MV-4-11 (cell line): ENCODE measurements around the gene ZNF860.

Source experiments
- DNase-seq: peaks from one replicate; lab custom pipeline; 2025; lab: John Stamatoyannopoulos, UW

The ZNF860 gene

GRCh38 chr3:31981206-31982181, at the start of gene ZNF860, which contains the start of gene OSBPL10:
Gene ZNF860, plus strand, starts transcription at chr3:31981750. Its CDS starts 7,330 bp downstream, at chr3:31989080.
Gene OSBPL10, minus strand, starts transcription at chr3:31981262. Its CDS starts 83 bp downstream, at chr3:31981179.
- peak; percentile 3 for DNase-seq

DNA sequence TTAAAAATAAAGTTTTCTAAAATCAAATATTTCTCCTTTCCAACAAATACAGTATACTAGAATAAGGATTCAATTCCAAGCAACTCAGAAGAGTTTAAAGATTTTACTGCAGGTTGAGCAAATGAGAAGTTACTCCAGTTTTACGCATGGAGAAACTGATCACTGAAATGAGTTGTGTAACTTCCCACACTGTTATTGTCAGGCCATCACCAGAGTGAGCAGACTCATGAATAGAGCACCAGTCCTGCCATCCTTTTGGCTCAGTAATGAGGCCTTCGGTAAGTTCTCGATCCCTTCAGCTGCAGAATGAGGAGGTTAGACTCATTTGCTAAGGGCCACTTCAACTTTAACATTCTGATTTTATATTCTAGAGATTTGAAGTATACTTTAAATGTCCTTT, 48.6 kb upstream of the ZNF860 start:
- no peak for DNase-seq

DNA sequence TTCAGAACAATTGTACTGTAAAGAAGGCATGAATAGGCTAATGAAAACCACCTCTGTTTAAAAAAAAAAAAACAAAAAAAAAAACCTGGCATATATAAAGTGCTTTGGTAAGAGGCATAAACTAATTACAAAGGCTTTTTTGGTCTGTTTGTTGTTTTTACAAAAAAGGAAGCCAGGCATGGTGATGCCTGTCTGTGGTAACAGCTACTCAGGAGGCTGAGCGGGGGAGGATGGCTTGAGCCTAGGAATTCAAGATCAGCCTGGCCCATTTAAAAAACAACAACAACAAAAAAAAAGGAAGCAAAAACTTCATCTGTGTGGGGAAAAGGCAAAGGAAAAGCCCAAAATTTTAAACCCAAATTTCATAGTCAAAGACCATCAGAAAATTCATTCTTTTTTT, 47.5 kb upstream of the ZNF860 start:
- no peak for DNase-seq

- DNase-seq: no peak
Measured at GRCh38 chr3:31934866-31935265, 46.7 kb upstream of the ZNF860 start.

GRCh38 chr3:31936420-31937060, 45.0 kb upstream of the ZNF860 start:
- no peak for DNase-seq

DNA sequence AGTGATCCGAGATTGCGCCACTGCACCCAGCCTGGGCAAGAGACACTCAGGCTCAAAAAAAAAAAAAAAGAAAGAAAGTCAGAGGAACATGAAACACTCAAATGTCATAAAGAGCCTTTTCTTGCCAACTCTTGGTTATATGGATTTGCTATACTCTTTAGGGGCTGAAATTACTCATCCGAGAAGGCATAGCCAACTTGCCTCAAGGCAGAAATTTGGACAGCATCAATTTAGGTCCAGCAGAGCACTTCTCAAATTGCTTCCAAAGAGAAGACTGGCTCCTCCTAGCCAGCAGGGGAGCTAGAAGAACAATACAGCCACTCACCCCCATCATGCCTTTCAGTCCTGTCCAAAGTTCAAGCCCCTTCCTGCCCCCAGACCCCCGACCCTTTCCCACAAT, 44.3 kb upstream of the ZNF860 start:
- DNase-seq: no peak

DNA sequence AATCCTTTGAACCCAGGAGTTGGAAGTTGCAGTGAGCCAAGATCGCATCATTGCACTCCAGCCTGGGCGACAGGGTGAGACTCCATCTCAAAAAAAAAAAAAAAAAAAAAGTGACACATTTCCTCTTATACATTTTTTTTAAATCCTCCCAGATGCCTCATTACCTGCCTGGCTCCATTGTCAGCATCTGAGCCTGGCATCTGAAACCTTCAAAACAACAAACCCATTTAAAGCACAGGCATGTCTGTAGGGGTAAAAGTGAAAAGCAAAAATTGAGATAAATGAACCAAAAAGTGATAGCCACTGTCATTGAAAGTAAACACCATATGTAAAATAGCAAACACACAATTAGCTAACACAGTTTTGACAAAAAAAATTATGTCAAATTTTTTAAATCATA, 39.1 kb upstream of the ZNF860 start:
- DNase-seq: no peak

DNA sequence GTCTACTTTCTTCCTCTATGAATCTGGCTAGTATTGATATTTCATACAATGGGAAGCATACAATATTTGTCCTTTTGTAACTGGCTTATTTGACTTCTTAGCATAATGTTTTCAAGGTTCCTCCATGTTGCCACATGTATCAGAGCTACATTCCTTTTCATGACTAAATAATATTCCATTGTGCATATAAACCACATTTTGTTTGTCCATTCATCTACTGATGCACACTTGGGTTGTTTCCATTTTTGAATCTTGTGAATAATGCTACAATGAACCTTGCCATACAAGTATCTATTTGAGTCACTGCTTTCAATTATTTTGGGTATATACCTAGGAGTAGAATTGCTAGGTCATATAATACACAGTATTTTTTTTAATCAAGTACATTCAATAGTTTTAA, 38.5 kb upstream of the ZNF860 start:
- DNase-seq: no peak

- no peak for DNase-seq
Measured at GRCh38 chr3:31945738-31946052, 35.9 kb upstream of the ZNF860 start.

DNA sequence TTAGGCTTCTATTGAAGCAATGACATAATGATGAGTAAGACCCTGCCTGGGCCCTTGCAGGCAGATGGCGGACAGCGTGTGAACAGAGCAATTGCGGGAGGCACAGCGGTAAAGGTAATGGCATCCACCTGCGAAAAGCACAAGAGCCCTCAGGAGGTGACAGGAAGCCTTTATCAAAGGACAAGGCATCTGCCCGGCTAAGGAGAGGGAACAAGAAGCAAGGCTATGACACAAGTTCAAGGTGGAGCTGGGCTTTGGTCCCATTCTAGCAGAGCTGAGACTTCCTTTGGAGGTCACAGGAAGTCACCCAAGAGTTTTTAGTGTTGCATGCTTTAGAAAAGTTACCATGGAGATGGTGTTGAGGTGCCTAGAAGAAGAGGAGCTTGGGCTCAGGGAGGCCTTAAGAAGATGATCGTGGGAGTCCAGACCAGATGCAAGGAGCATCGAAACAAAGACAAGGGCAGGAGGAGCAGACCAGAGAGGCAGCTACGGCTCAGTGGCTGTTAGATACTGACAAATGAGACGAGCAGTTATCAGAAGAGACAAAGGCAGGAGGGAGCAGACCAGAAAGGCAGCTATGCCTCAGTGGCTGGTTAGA, 35.0 kb upstream of the ZNF860 start:
- DNase-seq: no peak

DNA sequence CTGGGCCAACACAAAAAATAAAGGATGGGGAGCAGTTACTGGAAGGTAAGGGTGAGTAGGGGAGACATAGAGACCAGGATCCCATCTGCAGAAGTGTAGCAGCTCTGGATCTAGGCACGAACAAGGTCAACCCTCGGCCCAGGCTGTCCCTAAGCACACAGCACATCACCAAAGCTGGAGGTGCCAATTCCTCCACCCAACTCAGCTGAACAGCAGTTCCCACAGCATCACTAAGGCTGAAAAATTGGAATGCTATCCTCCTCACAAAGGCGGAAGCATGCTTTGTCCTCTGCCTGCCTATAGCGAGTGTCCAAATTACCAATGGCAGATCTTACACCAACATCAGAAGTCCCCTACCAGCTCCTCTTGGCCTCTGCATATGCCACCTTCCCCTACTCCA, 34.4 kb upstream of the ZNF860 start:
- no peak for DNase-seq

DNA sequence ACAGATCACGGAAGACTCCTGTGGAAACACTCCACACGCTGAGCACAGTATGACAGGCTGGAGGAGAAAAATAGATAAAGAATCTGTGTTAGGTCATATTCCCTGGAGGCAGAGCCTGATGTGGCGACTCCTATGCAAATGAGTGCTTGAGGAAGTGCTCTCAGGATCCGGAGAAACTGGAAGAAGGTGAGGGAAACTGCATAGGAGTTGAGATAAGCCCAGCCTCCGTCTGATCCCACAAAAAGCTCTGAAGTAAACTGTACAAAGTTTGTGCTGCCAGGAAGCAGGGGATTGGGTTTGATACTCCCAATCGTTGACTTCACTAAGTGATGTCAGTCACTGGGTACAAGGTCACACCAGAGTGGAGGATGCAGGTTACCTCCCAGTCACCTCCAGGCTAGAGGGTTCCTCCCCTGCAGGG, 33.9 kb upstream of the ZNF860 start:
- DNase-seq: no peak

DNA sequence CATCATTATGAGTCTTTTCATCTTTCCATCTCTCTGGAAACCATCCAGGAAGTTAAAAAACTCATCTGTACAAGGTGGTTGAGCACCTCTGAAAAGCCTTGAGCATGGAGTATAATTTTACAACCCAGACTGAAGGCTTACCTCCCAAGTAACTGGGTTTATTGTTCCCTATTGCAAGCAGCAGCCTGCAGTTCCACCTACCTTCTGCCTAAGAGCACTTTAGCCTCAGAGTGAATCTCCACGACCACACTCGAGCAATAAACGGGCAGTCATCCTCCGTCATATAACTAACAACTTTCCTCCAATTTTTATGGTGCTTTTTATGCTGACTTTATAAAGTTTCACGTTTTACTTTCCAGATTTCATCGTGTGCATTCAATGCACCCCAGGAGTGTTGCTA, 33.3 kb upstream of the ZNF860 start:
- DNase-seq: no peak

DNA sequence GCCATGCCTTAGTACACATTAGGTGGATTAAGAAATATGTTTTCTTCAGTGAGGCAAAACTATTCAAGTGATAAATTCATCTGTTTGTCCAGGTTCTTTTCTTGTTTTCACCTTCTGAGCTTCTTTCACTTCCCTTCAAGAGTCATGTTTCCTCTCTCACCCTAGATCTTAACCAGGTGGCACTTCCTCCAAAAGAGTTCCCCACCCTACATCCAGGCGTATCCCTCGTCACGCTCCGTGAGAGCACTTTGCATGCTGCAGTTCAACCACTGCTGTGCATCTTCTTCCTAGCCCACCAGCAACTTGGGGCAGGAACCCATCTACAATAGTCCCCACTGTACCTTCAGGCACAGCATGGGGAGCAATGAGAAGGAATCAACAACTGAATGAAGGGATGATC, 29.3 kb upstream of the ZNF860 start:
- DNase-seq: no peak

- DNase-seq: no peak
Measured at GRCh38 chr3:31953091-31953490, 28.5 kb upstream of the ZNF860 start.

- DNase-seq: no peak
Measured at GRCh38 chr3:31953636-31954035, 27.9 kb upstream of the ZNF860 start.

DNA sequence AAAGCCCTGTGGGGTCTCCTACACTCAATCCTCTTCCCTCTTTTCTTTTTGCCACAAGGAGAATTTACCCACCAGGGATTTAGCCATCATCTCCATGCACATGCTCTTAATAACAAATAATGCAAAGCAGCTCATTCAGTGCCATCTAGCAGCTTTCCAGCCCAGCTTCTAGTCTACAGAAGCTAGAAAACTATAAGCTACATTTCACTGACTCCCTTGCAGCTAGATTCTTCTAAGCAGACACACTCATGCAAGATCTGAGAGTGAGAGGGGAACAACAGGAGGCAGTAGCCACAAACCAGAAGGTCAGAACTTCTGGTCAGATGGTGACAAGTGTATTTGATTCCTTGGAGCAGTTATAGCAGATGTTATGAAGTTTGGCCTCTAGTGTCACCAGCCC, 26.0 kb upstream of the ZNF860 start:
- no peak for DNase-seq

- DNase-seq: no peak
Measured at GRCh38 chr3:31957106-31957505, 24.4 kb upstream of the ZNF860 start.

GRCh38 chr3:31958701-31959152, 22.8 kb upstream of the ZNF860 start:
- DNase-seq: no peak

GRCh38 chr3:31959251-31959650, 22.3 kb upstream of the ZNF860 start:
- no peak for DNase-seq

GRCh38 chr3:31959951-31960792, 21.4 kb upstream of the ZNF860 start:
- no peak for DNase-seq
